Spleen (tissue), 11 donors: Measurements from ENCODE around the gene TECTA. TPM values are rescaled to one million over a fixed set of nuclear protein-coding genes. Genes with fewer than 3 reads are reported as not detected.

Source experiments
- DNase-seq: peaks from one replicate; pipeline ENCODE4 v3.0.0-alpha.2; 2020
- H3K27ac ChIP-seq, 8 donors: fragments of 200-600 bp; sonication (generic) in 7 of 8; 1 replicate in 4 of 8; 2 replicates in 4 of 8; pipeline versions ENCODE4 v1.5.0 to v1.8.0; 2016 to 2021; ENCODE audit warnings: inconsistent platforms in 4 of 8, mild to moderate bottlenecking in 4 of 8, moderate library complexity in 1 of 8
- H3K27me3 ChIP-seq, 7 donors: fragments of 200-600 bp; sonication (generic) in 6 of 7; replicated peaks in 1 of 7; 1 replicate in 4 of 7; 2 replicates in 3 of 7; pipeline versions ENCODE4 v1.5.0 to v1.8.0; 2016 to 2021; ENCODE audit warnings: inconsistent platforms in 3 of 7, mild to moderate bottlenecking in 1 of 7
- H3K36me3 ChIP-seq, 6 donors: fragments of 200-600 bp; sonication (generic) in 5 of 6; 1 replicate in 4 of 6; 2 replicates in 2 of 6; pipeline versions ENCODE4 v1.5.0 to v1.8.0; 2016 to 2021; ENCODE audit warnings: inconsistent platforms in 2 of 6
- H3K4me1 ChIP-seq, 6 donors: fragments of 200-600 bp; sonication (generic) in 5 of 6; 1 replicate in 3 of 6; 2 replicates in 3 of 6; pipeline versions ENCODE4 v1.5.0 to v1.8.0; 2016 to 2021; ENCODE audit warnings: inconsistent platforms in 3 of 6
- H3K4me3 ChIP-seq, 8 donors: fragments of 200-600 bp; sonication (generic) in 7 of 8; 1 replicate in 4 of 8; 2 replicates in 4 of 8; pipeline versions ENCODE4 v1.5.0 to v1.8.0; 2016 to 2021; ENCODE audit warnings: inconsistent platforms in 4 of 8, mild to moderate bottlenecking in 4 of 8, moderate library complexity in 2 of 8
- H3K9me3 ChIP-seq, 8 donors: fragments of 200-600 bp; sonication (generic) in 7 of 8; 1 replicate in 4 of 8; 2 replicates in 4 of 8; pipeline versions ENCODE4 v1.5.0 to v1.8.0; 2016 to 2021; ENCODE audit warnings: inconsistent platforms in 4 of 8
- CTCF ChIP-seq, 11 experiments: fragments of 200-600 bp in 7 of 11; fragments of 450-650 bp in 4 of 11; sonication (generic) in 4 of 11; IDR thresholded peaks in 8 of 11; conservative IDR thresholded peaks in 3 of 11; 1 replicate in 7 of 11; 2 replicates in 4 of 11; pipeline versions ENCODE4 v1.4.0 to v1.8.0; 2016 to 2021; ENCODE audit warnings: antibody characterized with exemption in 11 of 11, inconsistent platforms in 4 of 11, mild to moderate bottlenecking in 1 of 11
- POLR2A ChIP-seq, 3 donors: fragments of 450-650 bp; IDR thresholded peaks; one replicate each; pipeline ENCODE4 v1.5.1; 2017; ENCODE audit warnings: antibody characterized with exemption in 3 of 3, mild to moderate bottlenecking in 1 of 3
- POLR2AphosphoS5 ChIP-seq, 3 donors: sonication (generic); formaldehyde crosslinking; IDR thresholded peaks; one replicate each; pipeline ENCODE4 v1.5.1; 2017; ENCODE audit warnings: antibody characterized with exemption in 3 of 3
- whole genome bisulfite sequencing, 5 donors: extraction: QIAGEN DNeasy Blood & Tissue Kit in 3 of 5; methylation state at CpG; one replicate each; pipeline versions ENCODE4 v1.1.5 to v1.1.7; 2013 to 2018; 5-methylcytosine and 5-hydroxymethylcytosine counted together
- intact Hi-C: fragments of 100-400 bp; cut with DNase I; formaldehyde crosslinking; loops from one replicate; pipeline ENCODE4 v1.15.0; 2023; ENCODE audit warnings: low total_unique reads
- polyA plus RNA-seq, 3 donors: library from polyadenylated mRNA; stranded (reverse); fragments of 200-250 nt; gene quantifications; one replicate each; pipeline ENCODE4 v1.2.1, GENCODE V29; 2013
- total RNA-seq, 7 donors: library from RNA; depleted of rRNA in 3 of 7; stranded (reverse); fragments of >200 nt in 3 of 7; fragmentation: NEBNext Ultra II Directional in 4 of 7; extraction: Animal tissue kit (Norgen Biotek cat#: 25700) in 4 of 7; gene quantifications; one replicate each; pipeline versions ENCODE4 v1.1.0 to v1.2.1, GENCODE V29; 2016 to 2021
- donor health status: healthy with polysubstance abuse.
- donor health status: DM: no; HTN: no; CAD: no; lungs with moderate emphysema.
- donor health status: DM: no; HTN: no; CAD: no.
- donor health status: Bipolar disorder and iron deficiency.
- donor health status: healthy.
- donor health status: DM: no; HTN: no; CAD: no.
- donor health status: DM: yes; HTN: yes; CAD: no.

TECTA gene
- total and polyA plus RNA-seq, 10 donors, result 0.15 to 3.3 (median 0.81) TPM

- Histone ChIP-seq H3K27me3 (peaks cover 0 to 21% (median 0%) of the 10 kb centered on the region in 7 donors), H3K9me3 (no peaks in the 10 kb centered on the region), H3K4me1 (no peaks in the 10 kb centered on the region), H3K36me3 (no peaks in the 10 kb centered on the region), H3K27ac (no peak overlapping the region), H3K4me3 (no peak overlapping the region)
- intact Hi-C loops, result no loop called here
- DNase-seq, result no peak
- WGBS, 5 donors, result 78 to 95% (median 93%) methylated on average over 1 of the region's 1 CpG
- TF ChIP-seq CTCF (IDR thresholded peaks at IDR 0.05 in 8 of 11, conservative IDR thresholded peaks at IDR 0.05 in 3 of 11), result no peak
- TF ChIP-seq POLR2A (IDR thresholded peaks at IDR 0.05), result no peak
- no peak for TF ChIP-seq POLR2AphosphoS5 (IDR thresholded peaks at IDR 0.05)
These were observed 110.6 kb downstream of the TECTA start for GRCh38 chr11:121211626-121212025.

GRCh38 chr11:121212536-121213361 lies 111.7 kb downstream of the TECTA start:
- Histone ChIP-seq H3K27me3 (peaks cover 0 to 21% (median 0%) of the 10 kb centered on the region in 7 donors), H3K4me3 (no peak overlapping the region), H3K27ac (no peak overlapping the region), H3K9me3 (no peaks in the 10 kb centered on the region), H3K36me3 (no peaks in the 10 kb centered on the region), H3K4me1 (no peaks in the 10 kb centered on the region)
- WGBS, 5 donors, result 56 to 72% (median 62%) methylated on average over 3 of the region's 3 CpGs
- intact Hi-C loops, result no loop called here
- no peak for TF ChIP-seq CTCF (IDR thresholded peaks at IDR 0.05 in 8 of 11, conservative IDR thresholded peaks at IDR 0.05 in 3 of 11)
- TF ChIP-seq POLR2A (IDR thresholded peaks at IDR 0.05), result no peak
- TF ChIP-seq POLR2AphosphoS5 (IDR thresholded peaks at IDR 0.05), result no peak
- no peak for DNase-seq

GRCh38 chr11:121213362-121213893 lies 112.4 kb downstream of the TECTA start:
- H3K27me3 ChIP-seq, result peaks cover 0 to 21% (median 0%) of the 10 kb centered on the region in 7 donors
- intact Hi-C loops, result no loop called here
- H3K36me3 ChIP-seq, result no peaks in the 10 kb centered on the region
- TF ChIP-seq POLR2A (IDR thresholded peaks at IDR 0.05), result no peak
- TF ChIP-seq POLR2AphosphoS5 (IDR thresholded peaks at IDR 0.05), result no peak
- no peak for TF ChIP-seq CTCF (IDR thresholded peaks at IDR 0.05 in 8 of 11, conservative IDR thresholded peaks at IDR 0.05 in 3 of 11)
- H3K9me3 ChIP-seq, result no peaks in the 10 kb centered on the region
- H3K27ac ChIP-seq, result no peak overlapping the region
- 64 to 86% (median 74%) methylated on average over 2 to 3 of the region's 3 CpGs for WGBS, 5 donors
- no peak overlapping the region for H3K4me3 ChIP-seq
- DNase-seq, result no peak
- H3K4me1 ChIP-seq, result no peaks in the 10 kb centered on the region

- intact Hi-C loops, result no loop called here
- H3K27ac ChIP-seq, result no peak overlapping the region
- H3K36me3 ChIP-seq, result no peaks in the 10 kb centered on the region
- no peak overlapping the region for H3K4me3 ChIP-seq
- peaks cover 0 to 14% (median 0%) of the 10 kb centered on the region in 7 donors for H3K27me3 ChIP-seq
- no peak for DNase-seq
- no peaks in the 10 kb centered on the region for H3K9me3 ChIP-seq
- TF ChIP-seq POLR2A (IDR thresholded peaks at IDR 0.05) (no peak), POLR2AphosphoS5 (IDR thresholded peaks at IDR 0.05) (no peak), CTCF (IDR thresholded peaks at IDR 0.05 in 8 of 11, conservative IDR thresholded peaks at IDR 0.05 in 3 of 11) (no peak)
- no peaks in the 10 kb centered on the region for H3K4me1 ChIP-seq
These were observed 113.8 kb downstream of the TECTA start for GRCh38 chr11:121214861-121215260.
